ENCODE data around the gene ABCB4.

GRCh38 chr7:87427288-87427687 lies 48.2 kb downstream of the ABCB4 start:
- TF ChIP-seq POLR2A (IDR thresholded peaks at IDR 0.05; ENCODE audit: low read depth, low read length) (no peak), POLR2AphosphoS5 (IDR thresholded peaks at IDR 0.05; ENCODE audit: low read depth, low read length) (no peak)
